GM23338 (cell line): Measurements from ENCODE around the gene YWHAE. TPM values are rescaled to one million over a fixed set of nuclear protein-coding genes. Genes with fewer than 3 reads are reported as not detected.

Experiments
- ATAC-seq: fragments of 200-7000 bp; cut with Tn5 transposase; 3 replicates; pipeline ENCODE4 v1.9.1; 2020
- DNase-seq: peaks from one replicate; pipeline ENCODE4 v3.0.0-alpha.2; 2015; ENCODE audit warnings: low spot score
- H2AFZ ChIP-seq: fragments of 200-600 bp; sonication (generic); 2 replicates; pipeline ENCODE4 v1.8.0; 2016; ENCODE audit warnings: antibody characterized with exemption, mild to moderate bottlenecking, moderate library complexity
- H3F3A ChIP-seq: fragments of 200-600 bp; sonication (generic); replicated peaks from 2 replicates; pipeline ENCODE4 v1.8.0; 2017; ENCODE audit warnings: antibody characterized with exemption, mixed run types, low read depth
- H3K27ac ChIP-seq: fragments of 200-600 bp; sonication (generic); 2 replicates; pipeline ENCODE4 v1.6.1; 2016; ENCODE audit warnings: low read depth
- H3K27me3 ChIP-seq: fragments of 200-600 bp; sonication (generic); 2 replicates; pipeline ENCODE4 v1.8.0; 2016; ENCODE audit warnings: mild to moderate bottlenecking, mixed run types, moderate library complexity; ENCODE audit not compliant: insufficient read depth
- H3K36me3 ChIP-seq: fragments of 200-600 bp; sonication (generic); 2 replicates; pipeline ENCODE4 v1.8.0; 2016; ENCODE audit warnings: mild to moderate bottlenecking; ENCODE audit not compliant: insufficient read depth
- H3K4me1 ChIP-seq: fragments of 200-600 bp; sonication (generic); 2 replicates; pipeline ENCODE4 v1.8.0; 2016; ENCODE audit warnings: mild to moderate bottlenecking, moderate library complexity; ENCODE audit not compliant: insufficient read depth
- H3K4me2 ChIP-seq: fragments of 200-600 bp; sonication (generic); 2 replicates; pipeline ENCODE4 v1.7.1; 2017; ENCODE audit warnings: mixed run types
- H3K4me3 ChIP-seq: fragments of 200-600 bp; sonication (generic); 2 replicates; pipeline ENCODE4 v1.6.1; 2016; ENCODE audit warnings: mixed run types
- H3K79me2 ChIP-seq: fragments of 200-600 bp; sonication (generic); replicated peaks from 2 replicates; pipeline ENCODE4 v1.8.0; 2017; ENCODE audit warnings: mild to moderate bottlenecking; ENCODE audit not compliant: insufficient read depth
- H3K9me2 ChIP-seq: fragments of 200-600 bp; sonication (generic); 2 replicates; pipeline ENCODE4 v1.8.0; 2017; ENCODE audit not compliant: insufficient read depth
- H4K20me1 ChIP-seq: fragments of 200-600 bp; sonication (generic); replicated peaks from 2 replicates; pipeline ENCODE4 v1.8.0; 2017; ENCODE audit warnings: mild to moderate bottlenecking; ENCODE audit not compliant: insufficient read depth
- H3K27ac Mint-ChIP-seq: 2 replicates; pipeline ENCODE4 v1.8.0; 2020; ENCODE audit warnings: inconsistent platforms, mild to moderate bottlenecking, moderate library complexity, mixed read lengths
- H3K27me3 Mint-ChIP-seq: 3 replicates; pipeline ENCODE4 v1.8.0; 2022; ENCODE audit warnings: low read depth, mild to moderate bottlenecking, moderate library complexity, mixed read lengths, inconsistent platforms; ENCODE audit not compliant: insufficient read depth, poor library complexity
- H3K36me3 Mint-ChIP-seq: 3 replicates; pipeline ENCODE4 v1.8.0; 2021; ENCODE audit warnings: low read depth, mild to moderate bottlenecking, inconsistent platforms, moderate library complexity, mixed read lengths
- H3K4me1 Mint-ChIP-seq: 3 replicates; pipeline ENCODE4 v1.8.0; 2020; ENCODE audit warnings: mild to moderate bottlenecking, inconsistent platforms, mixed read lengths
- H3K4me3 Mint-ChIP-seq: 3 replicates; pipeline ENCODE4 v1.8.0; 2021; ENCODE audit warnings: moderate library complexity, mild to moderate bottlenecking, inconsistent platforms, mixed read lengths
- H3K9me3 Mint-ChIP-seq: 3 replicates; pipeline ENCODE4 v1.8.0; 2020; ENCODE audit warnings: moderate library complexity, mild to moderate bottlenecking, inconsistent platforms, mixed read lengths
- CREB1 ChIP-seq: fragments of 250-450 bp; sonication (Bioruptor Pico); IDR thresholded peaks from 2 replicates; pipeline ENCODE4 v1.5.0; 2020; ENCODE audit warnings: low read depth, mild to moderate bottlenecking, moderate library complexity
- ETS1 ChIP-seq: IDR thresholded peaks from 2 replicates; pipeline ENCODE4 v1.6.1; 2016; ENCODE audit warnings: antibody characterized with exemption
- EZH2 ChIP-seq: fragments of 200-600 bp; sonication (generic); IDR thresholded peaks from one replicate; pipeline ENCODE4 v1.8.0; 2017; ENCODE audit warnings: antibody characterized with exemption, mild to moderate bottlenecking, low read depth; ENCODE audit not compliant: unreplicated experiment
- EZH2phosphoT487 ChIP-seq: fragments of 200-600 bp; sonication (generic); IDR thresholded peaks from one replicate; pipeline ENCODE4 v1.8.1; 2018; ENCODE audit warnings: antibody characterized with exemption; ENCODE audit not compliant: unreplicated experiment
- JUNB ChIP-seq: IDR thresholded peaks from one replicate; pipeline ENCODE4 v1.6.1; 2016; ENCODE audit warnings: antibody characterized with exemption; ENCODE audit not compliant: unreplicated experiment
- NANOG ChIP-seq: IDR thresholded peaks from 2 replicates; pipeline ENCODE4 v1.6.1; 2016; ENCODE audit warnings: antibody characterized with exemption, borderline replicate concordance
- POLR2AphosphoS5 ChIP-seq: IDR thresholded peaks from 2 replicates; pipeline ENCODE4 v1.6.1; 2016; ENCODE audit warnings: antibody characterized with exemption, low read depth
- STAT1 ChIP-seq: IDR thresholded peaks from one replicate; pipeline ENCODE4 v1.6.1; 2016; ENCODE audit warnings: antibody characterized with exemption; ENCODE audit not compliant: unreplicated experiment
- ZNF114 ChIP-seq: fragments of 250-450 bp; sonication (Bioruptor Pico); IDR thresholded peaks from 2 replicates; pipeline ENCODE4 v1.5.0; 2020; ENCODE audit warnings: mild to moderate bottlenecking, moderate library complexity
- polyA plus RNA-seq: library from polyadenylated mRNA; unstranded; fragments of >200 nt; fragmentation: Nextera tagmentation; extraction: Ambion mirVana; gene quantifications from 2 replicates; pipeline ENCODE4 v1.2.1, GENCODE V29; 2016
- total RNA-seq: library from RNA; depleted of rRNA; stranded (reverse); fragments of >200 nt; shearing (Covaris generic); gene quantifications from 2 replicates; pipeline ENCODE4 v1.2.3, GENCODE V29; 2014
- TF ChIP-seq, protein P1 (sequence below), 2 experiments: fragments of 200-600 bp in 1 of 2; sonication (generic) in 1 of 2; conservative IDR thresholded peaks; 2 replicates each; pipeline versions ENCODE4 v1.5.1 to v1.6.1; 2016 to 2017; ENCODE audit warnings: antibody characterized with exemption in 2 of 2, low read depth in 2 of 2, mild to moderate bottlenecking in 2 of 2, moderate library complexity in 1 of 2
- TF ChIP-seq, protein P2 (sequence below): fragments of 250-450 bp; sonication (Bioruptor Pico); IDR thresholded peaks from 2 replicates; pipeline ENCODE4 v1.5.0; 2020; ENCODE audit warnings: mild to moderate bottlenecking, moderate library complexity
- TF ChIP-seq, protein P3 (sequence below): IDR thresholded peaks from one replicate; pipeline ENCODE4 v1.6.1; 2018; ENCODE audit warnings: antibody characterized with exemption; ENCODE audit not compliant: unreplicated experiment

Gene YWHAE
- total and polyA plus RNA-seq, 2 experiments from 2014 or later = 1,251 to 1,283 TPM

- Histone ChIP-seq H2AFZ (no peak overlapping the region), H3K36me3 (no peaks in the 10 kb centered on the region), H3K4me1 (no peaks in the 10 kb centered on the region), H3K79me2 (no peaks in the 10 kb centered on the region), H3K4me2 (no peak overlapping the region), H3F3A (no peaks in the 10 kb centered on the region), H4K20me1 (no peaks in the 10 kb centered on the region), H3K27me3 (no peaks in the 10 kb centered on the region), H3K9me2 (no peaks in the 10 kb centered on the region), H3K27ac (no peak overlapping the region), H3K4me3 (no peak overlapping the region)
- no peaks in the 10 kb centered on the region for H3K9me3 Mint-ChIP-seq
- DNase-seq = no peak
- H3K4me3 Mint-ChIP-seq = no peak overlapping the region
- ATAC-seq = no peak
- no peak for TF ChIP-seq ZNF114 (CRISPR knock-in tag)
- TF ChIP-seq EZH2phosphoT487 = no peak
- TF ChIP-seq JUNB = no peak
- no peak for TF ChIP-seq NANOG
- TF ChIP-seq, protein P1, sequence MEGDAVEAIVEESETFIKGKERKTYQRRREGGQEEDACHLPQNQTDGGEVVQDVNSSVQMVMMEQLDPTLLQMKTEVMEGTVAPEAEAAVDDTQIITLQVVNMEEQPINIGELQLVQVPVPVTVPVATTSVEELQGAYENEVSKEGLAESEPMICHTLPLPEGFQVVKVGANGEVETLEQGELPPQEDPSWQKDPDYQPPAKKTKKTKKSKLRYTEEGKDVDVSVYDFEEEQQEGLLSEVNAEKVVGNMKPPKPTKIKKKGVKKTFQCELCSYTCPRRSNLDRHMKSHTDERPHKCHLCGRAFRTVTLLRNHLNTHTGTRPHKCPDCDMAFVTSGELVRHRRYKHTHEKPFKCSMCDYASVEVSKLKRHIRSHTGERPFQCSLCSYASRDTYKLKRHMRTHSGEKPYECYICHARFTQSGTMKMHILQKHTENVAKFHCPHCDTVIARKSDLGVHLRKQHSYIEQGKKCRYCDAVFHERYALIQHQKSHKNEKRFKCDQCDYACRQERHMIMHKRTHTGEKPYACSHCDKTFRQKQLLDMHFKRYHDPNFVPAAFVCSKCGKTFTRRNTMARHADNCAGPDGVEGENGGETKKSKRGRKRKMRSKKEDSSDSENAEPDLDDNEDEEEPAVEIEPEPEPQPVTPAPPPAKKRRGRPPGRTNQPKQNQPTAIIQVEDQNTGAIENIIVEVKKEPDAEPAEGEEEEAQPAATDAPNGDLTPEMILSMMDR (conservative IDR thresholded peaks at IDR 0.05; ENCODE audit: low read depth in 2 of 2) = no peak
- no peak for TF ChIP-seq STAT1
- TF ChIP-seq, protein P2, sequence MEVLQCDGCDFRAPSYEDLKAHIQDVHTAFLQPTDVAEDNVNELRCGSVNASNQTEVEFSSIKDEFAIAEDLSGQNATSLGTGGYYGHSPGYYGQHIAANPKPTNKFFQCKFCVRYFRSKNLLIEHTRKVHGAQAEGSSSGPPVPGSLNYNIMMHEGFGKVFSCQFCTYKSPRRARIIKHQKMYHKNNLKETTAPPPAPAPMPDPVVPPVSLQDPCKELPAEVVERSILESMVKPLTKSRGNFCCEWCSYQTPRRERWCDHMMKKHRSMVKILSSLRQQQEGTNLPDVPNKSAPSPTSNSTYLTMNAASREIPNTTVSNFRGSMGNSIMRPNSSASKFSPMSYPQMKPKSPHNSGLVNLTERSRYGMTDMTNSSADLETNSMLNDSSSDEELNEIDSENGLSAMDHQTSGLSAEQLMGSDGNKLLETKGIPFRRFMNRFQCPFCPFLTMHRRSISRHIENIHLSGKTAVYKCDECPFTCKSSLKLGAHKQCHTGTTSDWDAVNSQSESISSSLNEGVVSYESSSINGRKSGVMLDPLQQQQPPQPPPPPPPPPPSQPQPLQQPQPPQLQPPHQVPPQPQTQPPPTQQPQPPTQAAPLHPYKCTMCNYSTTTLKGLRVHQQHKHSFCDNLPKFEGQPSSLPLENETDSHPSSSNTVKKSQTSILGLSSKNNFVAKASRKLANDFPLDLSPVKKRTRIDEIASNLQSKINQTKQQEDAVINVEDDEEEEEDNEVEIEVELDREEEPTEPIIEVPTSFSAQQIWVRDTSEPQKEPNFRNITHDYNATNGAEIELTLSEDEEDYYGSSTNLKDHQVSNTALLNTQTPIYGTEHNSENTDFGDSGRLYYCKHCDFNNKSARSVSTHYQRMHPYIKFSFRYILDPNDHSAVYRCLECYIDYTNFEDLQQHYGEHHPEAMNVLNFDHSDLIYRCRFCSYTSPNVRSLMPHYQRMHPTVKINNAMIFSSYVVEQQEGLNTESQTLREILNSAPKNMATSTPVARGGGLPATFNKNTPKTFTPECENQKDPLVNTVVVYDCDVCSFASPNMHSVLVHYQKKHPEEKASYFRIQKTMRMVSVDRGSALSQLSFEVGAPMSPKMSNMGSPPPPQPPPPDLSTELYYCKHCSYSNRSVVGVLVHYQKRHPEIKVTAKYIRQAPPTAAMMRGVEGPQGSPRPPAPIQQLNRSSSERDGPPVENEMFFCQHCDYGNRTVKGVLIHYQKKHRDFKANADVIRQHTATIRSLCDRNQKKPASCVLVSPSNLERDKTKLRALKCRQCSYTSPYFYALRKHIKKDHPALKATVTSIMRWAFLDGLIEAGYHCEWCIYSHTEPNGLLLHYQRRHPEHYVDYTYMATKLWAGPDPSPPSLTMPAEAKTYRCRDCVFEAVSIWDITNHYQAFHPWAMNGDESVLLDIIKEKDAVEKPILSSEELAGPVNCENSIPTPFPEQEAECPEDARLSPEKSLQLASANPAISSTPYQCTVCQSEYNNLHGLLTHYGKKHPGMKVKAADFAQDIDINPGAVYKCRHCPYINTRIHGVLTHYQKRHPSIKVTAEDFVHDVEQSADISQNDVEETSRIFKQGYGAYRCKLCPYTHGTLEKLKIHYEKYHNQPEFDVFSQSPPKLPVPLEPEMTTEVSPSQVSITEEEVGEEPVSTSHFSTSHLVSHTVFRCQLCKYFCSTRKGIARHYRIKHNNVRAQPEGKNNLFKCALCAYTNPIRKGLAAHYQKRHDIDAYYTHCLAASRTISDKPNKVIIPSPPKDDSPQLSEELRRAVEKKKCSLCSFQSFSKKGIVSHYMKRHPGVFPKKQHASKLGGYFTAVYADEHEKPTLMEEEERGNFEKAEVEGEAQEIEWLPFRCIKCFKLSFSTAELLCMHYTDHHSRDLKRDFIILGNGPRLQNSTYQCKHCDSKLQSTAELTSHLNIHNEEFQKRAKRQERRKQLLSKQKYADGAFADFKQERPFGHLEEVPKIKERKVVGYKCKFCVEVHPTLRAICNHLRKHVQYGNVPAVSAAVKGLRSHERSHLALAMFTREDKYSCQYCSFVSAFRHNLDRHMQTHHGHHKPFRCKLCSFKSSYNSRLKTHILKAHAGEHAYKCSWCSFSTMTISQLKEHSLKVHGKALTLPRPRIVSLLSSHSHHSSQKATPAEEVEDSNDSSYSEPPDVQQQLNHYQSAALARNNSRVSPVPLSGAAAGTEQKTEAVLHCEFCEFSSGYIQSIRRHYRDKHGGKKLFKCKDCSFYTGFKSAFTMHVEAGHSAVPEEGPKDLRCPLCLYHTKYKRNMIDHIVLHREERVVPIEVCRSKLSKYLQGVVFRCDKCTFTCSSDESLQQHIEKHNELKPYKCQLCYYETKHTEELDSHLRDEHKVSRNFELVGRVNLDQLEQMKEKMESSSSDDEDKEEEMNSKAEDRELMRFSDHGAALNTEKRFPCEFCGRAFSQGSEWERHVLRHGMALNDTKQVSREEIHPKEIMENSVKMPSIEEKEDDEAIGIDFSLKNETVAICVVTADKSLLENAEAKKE (CRISPR knock-in tag) = no peak
- TF ChIP-seq POLR2AphosphoS5 = no peak
- TF ChIP-seq CREB1 (CRISPR knock-in tag) = no peak
- TF ChIP-seq, protein P3, sequence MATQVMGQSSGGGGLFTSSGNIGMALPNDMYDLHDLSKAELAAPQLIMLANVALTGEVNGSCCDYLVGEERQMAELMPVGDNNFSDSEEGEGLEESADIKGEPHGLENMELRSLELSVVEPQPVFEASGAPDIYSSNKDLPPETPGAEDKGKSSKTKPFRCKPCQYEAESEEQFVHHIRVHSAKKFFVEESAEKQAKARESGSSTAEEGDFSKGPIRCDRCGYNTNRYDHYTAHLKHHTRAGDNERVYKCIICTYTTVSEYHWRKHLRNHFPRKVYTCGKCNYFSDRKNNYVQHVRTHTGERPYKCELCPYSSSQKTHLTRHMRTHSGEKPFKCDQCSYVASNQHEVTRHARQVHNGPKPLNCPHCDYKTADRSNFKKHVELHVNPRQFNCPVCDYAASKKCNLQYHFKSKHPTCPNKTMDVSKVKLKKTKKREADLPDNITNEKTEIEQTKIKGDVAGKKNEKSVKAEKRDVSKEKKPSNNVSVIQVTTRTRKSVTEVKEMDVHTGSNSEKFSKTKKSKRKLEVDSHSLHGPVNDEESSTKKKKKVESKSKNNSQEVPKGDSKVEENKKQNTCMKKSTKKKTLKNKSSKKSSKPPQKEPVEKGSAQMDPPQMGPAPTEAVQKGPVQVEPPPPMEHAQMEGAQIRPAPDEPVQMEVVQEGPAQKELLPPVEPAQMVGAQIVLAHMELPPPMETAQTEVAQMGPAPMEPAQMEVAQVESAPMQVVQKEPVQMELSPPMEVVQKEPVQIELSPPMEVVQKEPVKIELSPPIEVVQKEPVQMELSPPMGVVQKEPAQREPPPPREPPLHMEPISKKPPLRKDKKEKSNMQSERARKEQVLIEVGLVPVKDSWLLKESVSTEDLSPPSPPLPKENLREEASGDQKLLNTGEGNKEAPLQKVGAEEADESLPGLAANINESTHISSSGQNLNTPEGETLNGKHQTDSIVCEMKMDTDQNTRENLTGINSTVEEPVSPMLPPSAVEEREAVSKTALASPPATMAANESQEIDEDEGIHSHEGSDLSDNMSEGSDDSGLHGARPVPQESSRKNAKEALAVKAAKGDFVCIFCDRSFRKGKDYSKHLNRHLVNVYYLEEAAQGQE = no peak
- no peak for TF ChIP-seq ETS1
- TF ChIP-seq EZH2 = no peak
- H3K27me3 Mint-ChIP-seq = peaks cover 3% of the 10 kb centered on the region
- H3K36me3 Mint-ChIP-seq = no peaks in the 10 kb centered on the region
- H3K4me1 Mint-ChIP-seq = no peaks in the 10 kb centered on the region; the same call in 2 of the 3 replicates
- no peak overlapping the region for H3K27ac Mint-ChIP-seq
These were observed 95.5 kb downstream of the YWHAE start for GRCh38 chr17:1304522-1304921.
